C4-2B (cell line): ENCODE measurements around the gene SNX20.

Source experiments
- H3K27ac ChIP-seq: fragments of 450-650 bp; 2 replicates; pipeline ENCODE4 v1.5.1; 2017
- CTCF ChIP-seq: fragments of 450-650 bp; conservative IDR thresholded peaks from 2 replicates; pipeline ENCODE4 v1.5.1; 2017; ENCODE audit warnings: mild to moderate bottlenecking
- ZFX ChIP-seq: fragments of 450-650 bp; IDR thresholded peaks from 2 replicates; pipeline ENCODE4 v1.6.1; 2017

The SNX20 gene

DNA sequence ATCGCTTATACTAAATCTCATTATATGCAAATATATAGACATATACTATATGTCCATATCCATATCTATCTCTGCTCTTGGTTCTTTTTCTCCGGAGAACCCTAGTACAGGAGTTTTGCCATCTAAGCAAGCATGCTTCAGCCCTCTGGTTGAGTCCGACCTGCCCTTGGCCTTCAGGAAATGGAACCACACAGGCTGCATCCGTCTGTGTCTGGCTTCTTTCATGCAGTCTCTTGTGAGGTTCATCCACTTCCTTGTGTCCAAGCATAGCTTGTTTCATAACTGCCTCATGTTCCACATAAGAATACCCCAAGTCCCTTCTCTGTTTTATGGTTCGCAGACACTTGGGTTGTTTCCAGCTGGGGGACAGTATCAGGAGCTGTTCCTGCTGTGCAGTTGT, 16.8 kb downstream of the SNX20 start:
- TF ChIP-seq ZFX (no peak), CTCF (no peak)
- H3K27ac ChIP-seq = no peak overlapping the region

GRCh38 chr16:50662306-50662940, 18.7 kb downstream of the SNX20 start:
- H3K27ac ChIP-seq = no peak overlapping the region
- no peak for TF ChIP-seq ZFX
- no peak for TF ChIP-seq CTCF

GRCh38 chr16:50659806-50660205, 21.3 kb downstream of the SNX20 start:
- TF ChIP-seq CTCF = no peak
- no peak for TF ChIP-seq ZFX
- H3K27ac ChIP-seq = no peak overlapping the region

GRCh38 chr16:50657241-50657640, 23.9 kb downstream of the SNX20 start:
- no peak overlapping the region for H3K27ac ChIP-seq
- TF ChIP-seq CTCF (no peak), ZFX (no peak)

DNA sequence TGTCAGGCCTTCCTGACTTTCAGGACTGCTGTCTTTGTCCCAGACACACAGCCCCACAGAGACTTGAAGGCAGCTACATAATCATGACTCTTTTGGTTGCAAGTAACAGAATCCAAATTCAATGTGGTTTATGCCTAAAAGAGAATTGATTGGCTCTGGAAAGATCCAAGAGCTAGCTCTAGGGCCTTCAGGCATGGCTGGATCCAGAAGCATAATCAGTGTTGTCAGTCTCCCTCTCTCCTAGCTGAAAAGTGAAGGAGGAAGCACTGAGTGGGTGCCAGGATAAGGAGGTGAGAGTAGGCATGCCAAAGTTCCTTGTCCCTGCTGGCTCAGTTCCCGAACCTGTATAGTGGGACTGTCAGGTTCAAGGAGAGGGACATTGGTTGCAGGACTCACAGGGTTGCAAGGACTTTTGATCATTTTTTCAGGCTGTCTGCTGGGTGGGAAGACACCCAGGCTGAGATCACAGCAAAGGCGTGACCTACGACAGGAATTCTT, 25.5 kb downstream of the SNX20 start:
- TF ChIP-seq CTCF (no peak), ZFX (no peak)
- H3K27ac ChIP-seq = no peak overlapping the region

- TF ChIP-seq CTCF = no peak
- no peak for TF ChIP-seq ZFX
- H3K27ac ChIP-seq = no peak overlapping the region
Observed at GRCh38 chr16:50653633-50654519, 27.2 kb downstream of the SNX20 start.

DNA sequence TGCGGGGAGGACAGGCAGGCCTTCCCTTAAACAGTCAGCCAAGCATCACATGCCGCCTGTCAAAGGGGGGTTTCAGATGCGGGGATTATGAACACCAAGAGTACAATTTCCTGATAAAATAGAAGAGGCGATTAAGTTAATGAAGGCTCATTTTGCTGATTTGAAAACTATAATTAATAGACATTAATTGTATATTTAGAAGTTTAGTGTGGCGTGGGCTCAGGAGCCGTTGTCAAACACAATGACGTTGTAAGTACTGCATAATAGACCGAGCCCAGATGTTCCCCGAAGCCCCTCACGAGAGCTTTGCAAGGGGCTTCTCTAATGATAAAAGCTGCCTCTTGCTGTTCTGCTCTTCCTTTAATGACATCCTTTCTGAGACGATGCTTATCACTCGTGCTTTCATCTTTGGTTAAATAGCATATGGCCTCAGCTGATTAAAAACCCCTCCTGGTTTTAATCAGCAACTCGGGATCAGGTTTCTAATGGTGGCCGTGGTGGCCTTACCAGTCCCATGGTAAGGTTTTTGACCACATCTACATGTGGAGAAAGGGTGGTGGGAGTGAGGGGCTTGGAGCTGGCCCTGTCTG, 28.2 kb downstream of the SNX20 start:
- TF ChIP-seq ZFX = no peak
- TF ChIP-seq CTCF = no peak
- no peak overlapping the region for H3K27ac ChIP-seq
